AG08396 (cell line): Measurements from ENCODE around the gene IQGAP1.
"Not testable (repeated sequence)": the region's sequence is repeated elsewhere in the genome, so short reads cannot be mapped to it uniquely, and the experiment has no call there.

ENCODE experiments used
- DNase-seq: peaks from one replicate; pipeline ENCODE4 v3.0.0; 2012; ENCODE audit warnings: low spot score, mixed read lengths

IQGAP1 gene

GRCh38 chr15:90483012-90483307, 94.9 kb downstream of the IQGAP1 start:
- no peak for DNase-seq

GRCh38 chr15:90483637-90484036, 95.6 kb downstream of the IQGAP1 start:
- DNase-seq, result no peak

- no peak for DNase-seq
Measured at GRCh38 chr15:90487186-90487585, 99.1 kb downstream of the IQGAP1 start.

DNA sequence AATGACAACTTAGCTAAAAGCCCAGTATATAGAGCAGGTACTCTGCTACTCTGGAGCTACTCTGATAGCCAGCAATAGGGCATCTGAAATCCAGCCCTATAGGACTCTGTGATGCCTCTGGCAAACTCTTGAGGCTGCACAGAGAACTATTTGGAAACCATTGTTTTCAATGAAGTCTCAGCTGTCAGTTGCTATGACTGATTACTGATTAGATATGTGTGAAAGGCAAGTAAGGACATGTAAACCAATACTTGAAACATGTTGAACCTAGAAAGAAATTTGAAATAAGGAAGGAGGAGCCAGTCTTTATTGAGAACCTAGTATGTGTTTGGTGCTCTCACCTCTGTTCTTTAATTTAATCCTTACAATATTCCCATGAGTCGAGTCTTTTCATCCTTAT, 101.5 kb downstream of the IQGAP1 start:
- DNase-seq, result no peak

- DNase-seq, result no peak
Measured at GRCh38 chr15:90489944-90490343, 101.9 kb downstream of the IQGAP1 start.

- DNase-seq, result no peak
Measured at GRCh38 chr15:90493647-90494046, 105.6 kb downstream of the IQGAP1 start.

GRCh38 chr15:90495067-90495466, 107.0 kb downstream of the IQGAP1 start:
- no peak for DNase-seq

GRCh38 chr15:90496791-90497190, 108.7 kb downstream of the IQGAP1 start:
- DNase-seq, result no peak

DNA sequence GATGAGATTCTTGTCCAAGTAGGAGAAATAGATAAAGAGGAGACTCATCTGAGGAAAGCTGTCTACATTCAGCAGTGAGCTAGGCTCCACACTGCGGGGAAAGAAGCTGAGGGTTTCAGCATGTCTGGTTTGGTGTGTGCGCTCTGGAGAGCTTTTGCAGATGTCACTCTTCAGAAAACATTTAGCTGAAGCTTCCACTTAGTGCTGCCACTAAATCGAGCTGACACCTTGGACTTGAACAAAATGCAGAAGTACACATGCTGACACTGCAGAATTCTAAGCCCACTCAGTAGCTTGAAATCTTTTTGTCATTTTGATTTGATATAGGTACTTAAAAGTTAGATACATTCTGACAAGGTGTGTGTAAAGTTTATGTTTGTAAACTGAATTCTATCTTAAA, 109.3 kb downstream of the IQGAP1 start:
- no peak for DNase-seq

GRCh38 chr15:90497912-90498311, 109.9 kb downstream of the IQGAP1 start:
- DNase-seq, result no peak

- no peak for DNase-seq
Measured at GRCh38 chr15:90500171-90500570, 112.1 kb downstream of the IQGAP1 start.

DNA sequence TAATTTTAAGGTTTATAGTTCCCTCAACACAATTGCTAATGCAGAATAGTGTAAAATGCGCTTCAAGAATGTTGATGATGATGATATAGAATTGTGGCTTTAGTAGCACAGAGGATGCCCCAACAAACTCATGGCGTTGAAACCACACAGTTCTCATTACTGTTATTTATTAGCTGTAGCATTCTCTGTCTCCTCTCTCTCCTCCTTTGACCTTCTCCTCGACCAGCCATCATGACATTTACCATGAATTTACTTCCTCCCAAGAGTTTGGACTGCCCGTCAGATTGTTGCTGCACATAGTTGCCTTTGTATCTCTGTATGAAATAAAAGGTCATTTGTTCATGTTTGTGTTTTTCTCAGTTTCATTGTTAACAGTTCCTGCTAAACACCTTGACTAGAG, 113.9 kb downstream of the IQGAP1 start:
- no peak for DNase-seq

- not testable (repeated sequence) for DNase-seq
Measured at GRCh38 chr15:90510781-90511180, 122.7 kb downstream of the IQGAP1 start.

- DNase-seq, result not testable (repeated sequence)
Measured at GRCh38 chr15:90511211-90511618, 123.2 kb downstream of the IQGAP1 start.

DNA sequence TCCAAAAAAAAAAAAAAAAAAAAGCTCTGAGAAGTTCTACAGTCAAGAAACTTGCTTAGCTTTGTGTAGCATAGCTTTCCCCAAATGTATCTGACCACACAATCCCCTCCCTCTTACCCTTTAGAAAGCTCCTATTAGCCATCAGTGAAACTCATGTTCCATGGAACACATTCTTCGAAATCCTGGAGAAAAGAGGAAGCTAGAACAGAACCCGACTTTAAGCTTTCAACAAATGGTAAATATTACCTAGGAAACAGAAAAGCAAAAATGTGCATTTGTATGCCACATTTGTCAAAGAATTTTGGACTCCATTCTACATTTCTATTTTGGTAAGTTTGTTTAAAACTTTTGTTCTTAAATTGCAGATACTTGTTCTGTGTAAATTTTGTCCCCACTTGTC, 124.2 kb downstream of the IQGAP1 start:
- DNase-seq, result no peak

DNA sequence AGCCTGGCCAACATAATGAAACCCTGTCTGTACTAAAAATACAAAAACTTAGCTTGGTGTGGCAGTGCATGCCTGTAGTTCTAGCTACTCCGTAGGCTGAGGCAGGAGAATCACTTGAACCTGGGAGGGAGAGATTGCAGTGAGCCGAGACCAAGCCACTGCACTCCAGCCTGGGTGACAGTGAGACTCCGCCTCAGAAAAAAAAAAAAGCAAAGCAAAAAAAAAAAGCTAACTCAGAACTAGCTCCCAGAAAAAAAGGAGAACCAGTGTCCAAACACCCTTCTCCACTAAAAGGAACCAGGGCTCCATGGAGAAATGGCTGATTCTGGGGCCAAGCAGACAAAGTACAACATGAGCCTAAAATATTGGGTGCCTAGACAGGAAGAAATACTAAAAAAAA, 124.9 kb downstream of the IQGAP1 start:
- no peak for DNase-seq

DNA sequence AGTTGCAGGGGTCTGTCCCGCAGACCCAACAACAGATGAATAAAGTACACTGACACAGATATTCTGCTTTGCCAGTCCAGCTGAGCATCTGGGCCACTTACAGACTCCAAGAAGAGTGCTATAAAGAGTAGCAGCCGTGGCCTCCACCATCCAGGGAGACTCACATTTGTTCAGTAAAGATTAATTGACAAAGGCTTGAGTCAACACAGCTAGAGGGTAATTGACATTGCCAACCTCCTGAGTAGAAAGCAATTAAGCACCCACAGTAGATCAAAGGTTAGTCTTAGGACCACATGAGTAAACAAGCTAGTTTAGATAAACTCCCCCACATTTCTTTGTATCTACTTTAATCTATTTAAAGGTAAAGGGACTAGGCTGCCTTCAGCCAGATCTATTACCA, 125.4 kb downstream of the IQGAP1 start:
- no peak for DNase-seq

GRCh38 chr15:90513893-90514292, 125.9 kb downstream of the IQGAP1 start:
- DNase-seq, result not testable (repeated sequence)

DNA sequence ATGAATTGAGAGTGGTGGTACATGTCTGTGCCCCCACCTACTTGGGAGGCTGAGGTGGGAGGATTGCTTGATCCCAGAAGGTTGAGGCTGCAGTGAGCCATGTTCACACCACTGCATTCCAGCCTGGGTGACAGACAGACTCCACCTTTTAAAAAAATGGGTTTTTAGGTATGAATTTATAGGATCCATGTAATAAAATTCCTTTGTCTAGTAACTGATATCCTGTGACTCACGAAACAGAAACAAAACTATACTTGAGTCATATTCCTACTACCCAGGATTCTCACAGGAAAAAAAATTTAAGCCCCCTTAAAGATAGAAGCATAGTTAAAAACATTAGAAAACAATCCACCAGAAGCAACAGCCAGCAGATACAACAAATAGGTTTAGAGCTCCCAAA, 131.6 kb downstream of the IQGAP1 start:
- DNase-seq, result peak; percentile 52

DNA sequence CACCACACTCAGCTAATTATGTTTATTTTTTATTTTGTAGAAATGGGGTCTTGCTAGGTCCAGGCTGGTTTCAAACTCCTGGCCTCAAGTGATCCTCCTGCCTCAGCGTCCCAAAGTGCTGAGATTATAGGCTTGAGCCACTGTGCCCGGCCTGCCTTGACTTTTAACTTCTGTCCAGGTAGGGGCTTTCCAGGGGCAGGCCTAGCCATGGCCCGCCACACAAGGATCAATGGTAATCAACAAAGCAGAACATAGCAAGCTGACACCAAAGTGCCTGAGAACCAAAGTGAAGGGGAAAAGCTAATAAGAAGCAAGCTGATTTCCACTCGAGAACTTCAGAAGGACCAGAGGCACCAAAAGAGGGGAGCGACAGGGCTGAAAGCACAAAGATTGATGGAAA, 132.3 kb downstream of the IQGAP1 start:
- no peak for DNase-seq

DNA sequence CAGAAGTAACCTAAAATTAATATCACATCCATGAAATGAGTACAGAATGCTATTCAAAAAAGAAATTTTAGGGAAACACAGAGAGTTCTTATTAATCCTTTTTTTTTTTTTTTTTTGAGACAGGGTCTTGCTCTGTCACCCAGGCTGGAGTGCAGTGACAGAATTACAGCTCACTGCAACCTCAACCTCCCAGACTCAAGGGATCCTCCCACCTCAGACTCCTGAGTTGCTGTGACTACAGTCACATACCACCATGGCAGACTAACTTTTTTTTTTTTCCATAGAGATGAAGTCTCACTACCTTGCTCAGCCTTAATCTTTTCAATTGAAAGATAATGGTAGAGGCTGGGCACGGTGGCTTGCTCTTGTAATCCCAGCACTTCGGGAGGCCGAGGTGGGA, 135.3 kb downstream of the IQGAP1 start:
- DNase-seq, result no peak

- not testable (repeated sequence) for DNase-seq
Measured at GRCh38 chr15:90524018-90524803, 136.2 kb downstream of the IQGAP1 start.

- no peak for DNase-seq
Measured at GRCh38 chr15:90529011-90529370, 140.9 kb downstream of the IQGAP1 start.
